ENCODE results near the gene RETREG1.

The RETREG1 gene

DNA sequence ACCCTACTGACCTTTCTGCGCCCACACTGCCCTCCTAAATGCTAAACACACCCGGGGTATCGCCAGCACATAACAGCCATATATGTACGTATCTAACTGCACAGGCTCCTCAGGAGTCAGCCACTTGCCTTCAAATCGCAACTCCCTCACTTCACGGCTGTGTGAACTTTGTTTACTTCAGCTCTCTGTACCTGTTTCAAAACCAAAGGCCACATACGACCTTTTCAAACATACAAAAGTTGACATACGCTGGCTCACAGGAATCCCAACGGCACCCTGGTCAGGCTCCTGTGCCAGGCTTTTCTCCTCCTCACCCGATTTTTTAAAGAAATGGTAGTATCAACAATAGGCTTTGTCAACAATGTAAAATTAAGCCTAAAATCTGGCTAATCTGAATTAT is 112.2 kb downstream of the RETREG1 start:
- Histone ChIP-seq H3K27me3 (ENCODE audit: insufficient read depth, poor library complexity, severe bottlenecking) (no peaks in the 10 kb centered on the region), H3K27ac (replicated peaks) (no peak overlapping the region), H3K4me3 (replicated peaks; ENCODE audit: insufficient read depth, low read length) (no peak overlapping the region)
- no peak for TF ChIP-seq SPI1 (IDR thresholded peaks at IDR 0.05; ENCODE audit: borderline replicate concordance, low read depth)
- no peak for TF ChIP-seq CTCF (IDR thresholded peaks at IDR 0.05; ENCODE audit: insufficient read depth, low read length)
- no peak for DNase-seq (ENCODE audit: low read depth in 1 of 2, low spot score in 1 of 2)

GRCh38 chr5:16502866-16503265 is 113.9 kb downstream of the RETREG1 start:
- DNase-seq (ENCODE audit: low read depth in 1 of 2, low spot score in 1 of 2) = no peak
- H3K27ac ChIP-seq (replicated peaks) = no peak overlapping the region
- H3K27me3 ChIP-seq (ENCODE audit: insufficient read depth, poor library complexity, severe bottlenecking) = no peaks in the 10 kb centered on the region
- H3K4me3 ChIP-seq (replicated peaks; ENCODE audit: insufficient read depth, low read length) = no peak overlapping the region
- TF ChIP-seq GABPA (IDR thresholded peaks at IDR 0.05; ENCODE audit: low read depth) (no peak), SPI1 (IDR thresholded peaks at IDR 0.05; ENCODE audit: borderline replicate concordance, low read depth) (no peak), CTCF (IDR thresholded peaks at IDR 0.05; ENCODE audit: insufficient read depth, low read length) (no peak), POLR2AphosphoS5 (IDR thresholded peaks at IDR 0.05; ENCODE audit: low read depth) (no peak)
- TF ChIP-seq, protein P1, sequence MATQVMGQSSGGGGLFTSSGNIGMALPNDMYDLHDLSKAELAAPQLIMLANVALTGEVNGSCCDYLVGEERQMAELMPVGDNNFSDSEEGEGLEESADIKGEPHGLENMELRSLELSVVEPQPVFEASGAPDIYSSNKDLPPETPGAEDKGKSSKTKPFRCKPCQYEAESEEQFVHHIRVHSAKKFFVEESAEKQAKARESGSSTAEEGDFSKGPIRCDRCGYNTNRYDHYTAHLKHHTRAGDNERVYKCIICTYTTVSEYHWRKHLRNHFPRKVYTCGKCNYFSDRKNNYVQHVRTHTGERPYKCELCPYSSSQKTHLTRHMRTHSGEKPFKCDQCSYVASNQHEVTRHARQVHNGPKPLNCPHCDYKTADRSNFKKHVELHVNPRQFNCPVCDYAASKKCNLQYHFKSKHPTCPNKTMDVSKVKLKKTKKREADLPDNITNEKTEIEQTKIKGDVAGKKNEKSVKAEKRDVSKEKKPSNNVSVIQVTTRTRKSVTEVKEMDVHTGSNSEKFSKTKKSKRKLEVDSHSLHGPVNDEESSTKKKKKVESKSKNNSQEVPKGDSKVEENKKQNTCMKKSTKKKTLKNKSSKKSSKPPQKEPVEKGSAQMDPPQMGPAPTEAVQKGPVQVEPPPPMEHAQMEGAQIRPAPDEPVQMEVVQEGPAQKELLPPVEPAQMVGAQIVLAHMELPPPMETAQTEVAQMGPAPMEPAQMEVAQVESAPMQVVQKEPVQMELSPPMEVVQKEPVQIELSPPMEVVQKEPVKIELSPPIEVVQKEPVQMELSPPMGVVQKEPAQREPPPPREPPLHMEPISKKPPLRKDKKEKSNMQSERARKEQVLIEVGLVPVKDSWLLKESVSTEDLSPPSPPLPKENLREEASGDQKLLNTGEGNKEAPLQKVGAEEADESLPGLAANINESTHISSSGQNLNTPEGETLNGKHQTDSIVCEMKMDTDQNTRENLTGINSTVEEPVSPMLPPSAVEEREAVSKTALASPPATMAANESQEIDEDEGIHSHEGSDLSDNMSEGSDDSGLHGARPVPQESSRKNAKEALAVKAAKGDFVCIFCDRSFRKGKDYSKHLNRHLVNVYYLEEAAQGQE (IDR thresholded peaks at IDR 0.05; ENCODE audit: insufficient replicate concordance, low read depth) = no peak

- DNase-seq (ENCODE audit: low read depth in 1 of 2, low spot score in 1 of 2) = no peak
- Histone ChIP-seq H3K27me3 (ENCODE audit: insufficient read depth, poor library complexity, severe bottlenecking) (no peaks in the 10 kb centered on the region), H3K4me3 (replicated peaks; ENCODE audit: insufficient read depth, low read length) (no peak overlapping the region), H3K27ac (replicated peaks) (no peak overlapping the region)
- no peak for TF ChIP-seq GABPA (IDR thresholded peaks at IDR 0.05; ENCODE audit: low read depth)
- TF ChIP-seq, protein P1 (IDR thresholded peaks at IDR 0.05; ENCODE audit: insufficient replicate concordance, low read depth) = no peak
- TF ChIP-seq SPI1 (IDR thresholded peaks at IDR 0.05; ENCODE audit: borderline replicate concordance, low read depth) = no peak
- no peak for TF ChIP-seq POLR2AphosphoS5 (IDR thresholded peaks at IDR 0.05; ENCODE audit: low read depth)
- TF ChIP-seq CTCF (IDR thresholded peaks at IDR 0.05; ENCODE audit: insufficient read depth, low read length) = no peak
These were observed 116.8 kb downstream of the RETREG1 start for GRCh38 chr5:16500024-16500423.

DNA sequence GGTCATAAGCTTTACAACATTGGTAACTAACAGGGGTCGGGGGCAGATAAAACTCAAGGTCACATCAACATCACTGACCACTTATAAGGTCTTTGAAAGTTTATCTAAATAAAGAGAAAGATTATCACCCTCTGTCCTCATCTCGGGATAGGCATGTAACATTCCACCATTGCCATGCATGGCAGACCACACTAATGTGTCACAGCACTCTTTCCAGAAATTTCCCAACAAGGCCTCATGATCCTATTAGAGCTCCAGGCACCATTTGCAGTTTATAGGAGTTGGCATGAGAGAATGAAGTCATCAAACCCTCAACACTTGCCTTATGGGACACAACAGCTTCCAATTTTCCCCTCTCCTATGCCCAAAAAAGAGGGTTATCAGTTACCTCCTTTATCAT is 119.3 kb downstream of the RETREG1 start:
- TF ChIP-seq POLR2AphosphoS5 (IDR thresholded peaks at IDR 0.05; ENCODE audit: low read depth) = no peak
- TF ChIP-seq SPI1 (IDR thresholded peaks at IDR 0.05; ENCODE audit: borderline replicate concordance, low read depth) = no peak
- TF ChIP-seq, protein P1 (IDR thresholded peaks at IDR 0.05; ENCODE audit: insufficient replicate concordance, low read depth) = no peak
- no peak for TF ChIP-seq GABPA (IDR thresholded peaks at IDR 0.05; ENCODE audit: low read depth)
- TF ChIP-seq CTCF (IDR thresholded peaks at IDR 0.05; ENCODE audit: insufficient read depth, low read length) = no peak
- Histone ChIP-seq H3K4me3 (replicated peaks; ENCODE audit: insufficient read depth, low read length) (no peak overlapping the region), H3K27ac (replicated peaks) (no peak overlapping the region), H3K27me3 (ENCODE audit: insufficient read depth, poor library complexity, severe bottlenecking) (no peaks in the 10 kb centered on the region)
- DNase-seq (ENCODE audit: low read depth in 1 of 2, low spot score in 1 of 2) = no peak

Data from HL-60 (cell line).